GM13976 (cell line): Measurements from ENCODE around the gene ABHD12.

Experiments
- DNase-seq: peaks from one replicate; pipeline ENCODE4 v3.0.0; 2012; ENCODE audit warnings: low spot score
- CTCF ChIP-seq: IDR thresholded peaks from 2 replicates; pipeline ENCODE4 v1.5.1; 2012; ENCODE audit warnings: borderline replicate concordance, mild to moderate bottlenecking; ENCODE audit not compliant: insufficient read depth; ENCODE audit errors: extremely low read depth, missing control alignments, control extremely low read depth
- in situ Hi-C: fragments of 300-500 bp; cut with MboI; formaldehyde crosslinking; loops from one replicate; pipeline ENCODE4 v1.12.0; 2022; ENCODE audit warnings: low sequenced_read_pairs, mixed read lengths, inconsistent platforms; ENCODE audit not compliant: unreplicated experiment

Gene ABHD12

GRCh38 chr20:25355866-25356265, 34.8 kb downstream of the ABHD12 start:
- in situ Hi-C loops = no loop called here
- no peak for DNase-seq
- TF ChIP-seq CTCF = no peak

- no peak for DNase-seq
- in situ Hi-C loops = no loop called here
- TF ChIP-seq CTCF = no peak
Measured at GRCh38 chr20:25355011-25355595, 35.5 kb downstream of the ABHD12 start.

GRCh38 chr20:25353747-25354705, 36.6 kb downstream of the ABHD12 start:
- in situ Hi-C loops = no loop called here
- no peak for TF ChIP-seq CTCF
- DNase-seq = no peak

GRCh38 chr20:25353353-25353746, 37.3 kb downstream of the ABHD12 start:
- no peak for DNase-seq
- in situ Hi-C loops = no loop called here
- no peak for TF ChIP-seq CTCF

DNA sequence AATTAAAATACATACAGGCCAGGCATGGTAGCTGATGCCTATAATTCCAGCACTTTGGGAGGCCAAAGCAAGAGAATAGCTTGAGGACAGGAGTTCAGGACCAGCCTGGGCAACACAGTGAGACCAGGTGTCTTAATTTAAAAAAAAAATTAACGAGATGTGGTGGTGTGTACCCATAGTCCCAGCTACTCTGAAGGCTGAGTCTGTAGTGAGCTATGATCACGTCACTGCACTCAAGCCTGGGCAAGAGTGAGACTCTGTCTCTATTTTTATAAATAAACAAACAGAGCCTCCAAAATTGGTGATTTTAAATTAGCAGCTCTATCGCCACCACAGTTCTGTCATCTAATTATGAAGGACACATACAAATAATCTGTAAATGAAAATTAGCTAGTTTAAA, 37.9 kb downstream of the ABHD12 start:
- in situ Hi-C loops = no loop called here
- no peak for DNase-seq
- TF ChIP-seq CTCF = no peak

- DNase-seq = no peak
- in situ Hi-C loops = no loop called here
- TF ChIP-seq CTCF = no peak
Measured at GRCh38 chr20:25351024-25351360, 39.6 kb downstream of the ABHD12 start.
